ENCODE measurements around the gene CCDC57.

GRCh38 chr17:82186221-82186620, 26.4 kb downstream of the CCDC57 start:
- no peak for TF ChIP-seq CTCF (optimal IDR thresholded peaks at IDR 0.05 in 1 of 3, IDR thresholded peaks at IDR 0.05 in 1 of 3, conservative IDR thresholded peaks at IDR 0.05 in 1 of 3; ENCODE audit: extremely low read depth in 1 of 3, insufficient read depth in 2 of 3, low read length in 3 of 3)
- TF ChIP-seq EZH2 (IDR thresholded peaks at IDR 0.05; ENCODE audit: low read length): no peak

All from keratinocyte (primary cell).